HFFc6 (cell line): Measurements from ENCODE around the gene ANLN. TPM values are rescaled to one million over a fixed set of nuclear protein-coding genes. Genes with fewer than 3 reads are reported as not detected.

Experiments used
- DNase-seq: peaks from one replicate; pipeline ENCODE4 v3.0.0-alpha.2; 2018
- H3K27ac Mint-ChIP-seq: 2 replicates; pipeline ENCODE4 v1.8.0; 2020; ENCODE audit warnings: mild to moderate bottlenecking, mixed read lengths
- H3K27me3 Mint-ChIP-seq: 2 replicates; pipeline ENCODE4 v1.8.0; 2021; ENCODE audit warnings: mild to moderate bottlenecking, moderate library complexity, mixed read lengths; ENCODE audit not compliant: insufficient read depth
- H3K36me3 Mint-ChIP-seq: 2 replicates; pipeline ENCODE4 v1.8.0; 2021; ENCODE audit warnings: low read depth, mixed read lengths
- H3K4me1 Mint-ChIP-seq: 2 replicates; pipeline ENCODE4 v1.8.0; 2020; ENCODE audit warnings: low read depth, mixed read lengths
- H3K4me3 Mint-ChIP-seq: 2 replicates; pipeline ENCODE4 v1.8.0; 2020; ENCODE audit warnings: mild to moderate bottlenecking, moderate library complexity, mixed read lengths
- H3K9me3 Mint-ChIP-seq: 2 replicates; pipeline ENCODE4 v1.8.0; 2020; ENCODE audit warnings: mild to moderate bottlenecking, mixed read lengths
- total RNA-seq, 6 experiments: library from RNA; stranded (reverse); fragmentation: NEBNext Ultra II Directional; extraction: Animal tissue kit (Norgen Biotek cat#: 25700); gene quantifications; 2 replicates in 1 of 6; 3 replicates in 5 of 6; pipeline ENCODE4 v1.2.3, GENCODE V29; 2021
- TF ChIP-seq, protein P1 (sequence below): fragments of 200-600 bp; sonication (generic); IDR thresholded peaks from 2 replicates; pipeline ENCODE4 v1.5.0; 2021; ENCODE audit warnings: antibody characterized with exemption, mild to moderate bottlenecking

ANLN gene
- total RNA-seq, 6 experiments from 2014 or later, result 109 to 291 (median 233) TPM

DNA sequence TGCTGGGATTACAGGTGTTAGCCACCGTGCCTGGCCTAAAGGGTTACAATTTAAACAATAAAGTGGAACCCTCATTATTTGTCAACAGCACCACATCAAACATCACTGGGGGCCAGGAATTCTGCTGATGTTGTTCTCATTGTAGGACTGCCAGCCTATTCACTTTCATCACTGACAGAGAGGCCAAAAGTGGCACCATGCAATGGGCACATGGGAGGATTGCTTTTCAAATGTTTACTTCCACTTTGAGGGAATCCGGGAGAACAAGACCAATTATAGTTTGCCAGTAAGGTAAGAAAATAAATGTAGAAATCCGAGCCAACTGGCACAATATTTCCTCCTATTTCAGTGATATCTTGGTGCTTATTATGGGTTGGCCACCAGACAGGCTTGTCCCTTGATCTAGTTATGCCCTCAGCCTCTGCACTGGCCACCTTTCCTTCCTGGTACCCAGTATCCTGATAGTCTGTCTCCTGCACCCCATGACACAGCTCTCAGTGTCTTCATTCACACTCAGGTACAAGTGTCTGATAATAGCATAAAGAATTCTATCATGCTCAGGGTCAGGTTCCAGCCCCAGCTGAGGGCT, 82.6 kb downstream of the ANLN start:
- peaks cover 25% of the 10 kb centered on the region for H3K4me1 Mint-ChIP-seq
- H3K4me3 Mint-ChIP-seq, result no peak overlapping the region
- H3K9me3 Mint-ChIP-seq, result no peaks in the 10 kb centered on the region
- H3K27me3 Mint-ChIP-seq, result peaks cover 4% of the 10 kb centered on the region
- H3K27ac Mint-ChIP-seq, result no peak overlapping the region
- no peaks in the 10 kb centered on the region for H3K36me3 Mint-ChIP-seq
- TF ChIP-seq, protein P1, sequence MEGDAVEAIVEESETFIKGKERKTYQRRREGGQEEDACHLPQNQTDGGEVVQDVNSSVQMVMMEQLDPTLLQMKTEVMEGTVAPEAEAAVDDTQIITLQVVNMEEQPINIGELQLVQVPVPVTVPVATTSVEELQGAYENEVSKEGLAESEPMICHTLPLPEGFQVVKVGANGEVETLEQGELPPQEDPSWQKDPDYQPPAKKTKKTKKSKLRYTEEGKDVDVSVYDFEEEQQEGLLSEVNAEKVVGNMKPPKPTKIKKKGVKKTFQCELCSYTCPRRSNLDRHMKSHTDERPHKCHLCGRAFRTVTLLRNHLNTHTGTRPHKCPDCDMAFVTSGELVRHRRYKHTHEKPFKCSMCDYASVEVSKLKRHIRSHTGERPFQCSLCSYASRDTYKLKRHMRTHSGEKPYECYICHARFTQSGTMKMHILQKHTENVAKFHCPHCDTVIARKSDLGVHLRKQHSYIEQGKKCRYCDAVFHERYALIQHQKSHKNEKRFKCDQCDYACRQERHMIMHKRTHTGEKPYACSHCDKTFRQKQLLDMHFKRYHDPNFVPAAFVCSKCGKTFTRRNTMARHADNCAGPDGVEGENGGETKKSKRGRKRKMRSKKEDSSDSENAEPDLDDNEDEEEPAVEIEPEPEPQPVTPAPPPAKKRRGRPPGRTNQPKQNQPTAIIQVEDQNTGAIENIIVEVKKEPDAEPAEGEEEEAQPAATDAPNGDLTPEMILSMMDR, result no peak
- no peak for DNase-seq

DNA sequence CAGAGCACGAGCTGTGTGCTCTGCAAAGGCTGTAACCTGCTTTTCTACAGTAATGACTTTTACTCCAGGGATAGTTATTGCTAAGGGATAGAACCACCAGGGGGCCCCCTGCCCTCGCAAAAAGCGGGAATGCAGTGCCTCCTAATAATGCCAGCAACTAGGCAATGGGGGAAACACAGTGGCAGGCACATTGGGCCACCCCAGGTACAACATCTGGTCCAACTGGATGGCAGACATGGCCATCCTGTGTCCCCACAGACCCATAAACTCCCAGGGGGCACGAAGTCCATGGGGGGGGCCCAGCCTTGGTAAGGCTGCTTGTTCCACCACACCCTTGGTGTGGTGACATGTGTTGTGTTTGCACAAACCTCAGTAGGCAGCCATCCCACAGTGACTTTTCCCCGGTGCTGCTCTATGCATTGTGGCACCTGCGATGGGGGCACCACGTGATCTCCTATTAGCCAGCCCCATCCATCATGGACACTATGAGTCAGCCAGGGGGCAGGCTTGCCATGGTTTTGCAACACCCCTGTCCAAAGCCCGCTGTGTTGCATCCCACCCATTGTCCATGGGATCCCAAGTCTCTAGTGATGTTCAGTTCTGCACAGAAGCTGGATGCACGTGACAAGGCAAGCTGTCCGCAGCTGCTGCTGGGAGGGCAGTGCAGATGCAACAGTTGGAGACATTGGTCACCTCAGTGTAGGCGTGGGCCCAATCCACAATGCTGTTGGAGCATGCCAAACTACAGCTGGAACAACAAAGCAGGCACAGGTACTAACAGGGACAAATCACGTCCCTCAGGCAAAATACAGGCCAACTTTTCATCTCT, 84.0 kb downstream of the ANLN start:
- Mint-ChIP-seq H3K27ac (no peak overlapping the region), H3K4me3 (no peak overlapping the region), H3K27me3 (peaks cover 4% of the 10 kb centered on the region), H3K36me3 (no peaks in the 10 kb centered on the region), H3K4me1 (peaks cover 25% of the 10 kb centered on the region), H3K9me3 (no peaks in the 10 kb centered on the region)
- no peak for DNase-seq
- TF ChIP-seq, protein P1, result peak; percentile 77

DNA sequence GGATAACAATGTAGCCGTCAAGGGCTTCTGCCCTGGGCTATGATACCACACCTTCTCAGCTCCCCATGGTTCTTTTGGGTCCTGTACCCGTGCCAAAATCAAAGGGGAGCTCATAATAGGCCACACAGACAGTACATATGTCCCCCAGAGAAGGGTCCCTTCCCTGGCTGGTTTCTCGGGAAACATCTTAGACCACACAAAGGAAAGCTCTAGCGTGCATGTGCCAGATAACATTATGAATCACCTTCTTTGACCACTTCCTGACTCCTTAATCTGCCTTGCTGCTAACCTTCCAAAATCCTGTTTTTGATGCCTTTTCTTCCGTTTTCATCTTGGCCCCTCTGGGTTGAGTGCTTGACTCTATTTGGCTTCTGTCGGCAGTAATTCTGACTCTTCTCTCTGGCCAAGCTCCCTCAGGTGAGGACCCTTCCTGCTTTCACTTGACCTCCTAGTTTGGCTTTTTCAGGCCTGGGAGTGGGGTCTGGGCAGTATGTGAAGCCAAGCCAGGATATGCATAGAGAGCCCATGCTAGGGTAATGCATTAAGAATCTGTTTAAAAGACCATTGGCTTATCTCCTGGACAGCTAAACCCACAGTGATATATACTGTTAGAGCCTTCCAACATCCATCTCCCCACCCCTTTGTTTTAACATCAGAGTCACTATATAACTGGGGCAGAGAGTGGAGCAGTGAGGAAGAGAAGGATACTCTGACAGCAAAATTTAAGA, 84.8 kb downstream of the ANLN start:
- H3K4me3 Mint-ChIP-seq, result no peak overlapping the region
- no peaks in the 10 kb centered on the region for H3K36me3 Mint-ChIP-seq
- H3K27me3 Mint-ChIP-seq, result peaks cover 4% of the 10 kb centered on the region
- no peaks in the 10 kb centered on the region for H3K9me3 Mint-ChIP-seq
- TF ChIP-seq, protein P1, result no peak
- no peak for DNase-seq
- no peak overlapping the region for H3K27ac Mint-ChIP-seq
- peaks cover 17% of the 10 kb centered on the region for H3K4me1 Mint-ChIP-seq

DNA sequence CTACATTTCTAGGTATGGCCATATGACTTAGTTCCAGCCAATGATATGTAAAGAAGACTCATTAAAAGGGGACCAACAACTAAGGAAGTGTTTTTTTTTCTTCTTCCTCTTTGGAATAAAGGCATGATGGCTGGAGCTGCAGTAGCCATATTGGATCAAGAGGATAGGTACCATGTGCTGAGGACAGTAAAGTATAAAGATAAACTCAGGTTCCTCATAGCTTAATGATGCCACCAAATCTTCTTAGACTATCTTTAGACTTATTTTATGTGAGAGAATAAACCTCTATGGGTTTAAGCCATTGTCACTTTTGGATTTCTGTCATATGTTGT, 85.3 kb downstream of the ANLN start:
- H3K4me1 Mint-ChIP-seq, result peaks cover 14% of the 10 kb centered on the region
- no peak for DNase-seq

DNA sequence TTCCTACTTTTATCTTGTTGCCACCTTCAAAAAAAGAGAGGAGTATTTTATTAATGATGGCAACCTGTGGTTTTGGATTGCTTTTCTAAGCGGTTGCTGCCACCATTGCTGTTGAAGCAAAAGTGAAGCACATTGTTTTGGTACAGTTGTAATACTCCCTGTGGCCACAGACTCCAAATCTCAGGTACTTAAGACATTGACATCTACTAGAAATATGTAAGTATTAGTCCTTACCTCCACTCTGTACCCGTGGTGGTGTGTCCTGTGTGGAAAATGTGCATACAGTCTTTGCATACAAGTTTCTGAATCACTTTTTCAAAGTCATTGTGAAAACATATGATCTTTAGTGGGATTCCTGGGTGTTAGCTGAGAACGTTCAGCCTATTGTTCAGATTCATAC, 85.7 kb downstream of the ANLN start:
- no peaks in the 10 kb centered on the region for H3K9me3 Mint-ChIP-seq

More for the DNA sequence above, 85.3 kb downstream of the ANLN start:
- Mint-ChIP-seq H3K9me3 (no peaks in the 10 kb centered on the region), H3K27ac (no peak overlapping the region), H3K36me3 (no peaks in the 10 kb centered on the region), H3K27me3 (peaks cover 5% of the 10 kb centered on the region), H3K4me3 (no peak overlapping the region)
- TF ChIP-seq, protein P1, result no peak

More for the DNA sequence above, 85.7 kb downstream of the ANLN start:
- Mint-ChIP-seq H3K27ac (no peak overlapping the region), H3K4me1 (peaks cover 10% of the 10 kb centered on the region), H3K36me3 (no peaks in the 10 kb centered on the region), H3K4me3 (no peak overlapping the region), H3K27me3 (peaks cover 6% of the 10 kb centered on the region)
- DNase-seq, result no peak
- TF ChIP-seq, protein P1, result peak; percentile 11; the same call in 1 of the 2 replicates
